HepG2 (cell line): ENCODE data around the gene CDC40. TPM values are rescaled to one million over a fixed set of nuclear protein-coding genes. Genes with fewer than 3 reads are reported as not detected.

Experiments
- KMT2A ChIP-seq: sonication (generic); formaldehyde crosslinking; IDR thresholded peaks from 2 replicates; pipeline ENCODE4 v1.4.0; 2020; ENCODE audit warnings: missing genetic modification reagents
- NFE2L2 ChIP-seq: fragments of 150-350 bp; IDR thresholded peaks from 2 replicates; pipeline ENCODE4 v1.6.1; 2014; ENCODE audit warnings: low read length
- ZMYM2 ChIP-seq: sonication (generic); formaldehyde crosslinking; IDR thresholded peaks from 2 replicates; pipeline ENCODE4 v1.8.0; 2022; ENCODE audit warnings: mild to moderate bottlenecking, missing genetic modification reagents
- ZNF253 ChIP-seq: sonication (generic); formaldehyde crosslinking; IDR thresholded peaks from 2 replicates; pipeline ENCODE4 v1.8.0; 2022; ENCODE audit warnings: mild to moderate bottlenecking, missing genetic modification reagents, borderline replicate concordance
- ZNF333 ChIP-seq: sonication (generic); formaldehyde crosslinking; IDR thresholded peaks from 2 replicates; pipeline ENCODE4 v1.4.0; 2020; ENCODE audit warnings: mild to moderate bottlenecking, missing genetic modification reagents, borderline replicate concordance
- ZNF607 ChIP-seq: sonication (generic); formaldehyde crosslinking; IDR thresholded peaks from 2 replicates; pipeline ENCODE4 v1.5.1; 2020; ENCODE audit warnings: missing genetic modification reagents, mild to moderate bottlenecking, borderline replicate concordance
- ZNF646 ChIP-seq: sonication (generic); formaldehyde crosslinking; IDR thresholded peaks from 2 replicates; pipeline ENCODE4 v1.9.0; 2021; ENCODE audit warnings: mild to moderate bottlenecking, missing genetic modification reagents
- polyA plus RNA-seq, 8 experiments: library from polyadenylated mRNA; depleted of rRNA in 3 of 8; stranded (reverse) in 7 of 8; unstranded in 1 of 8; fragments of >200 nt; fragmentation: Illumina TruSeq in 4 of 8; extraction: Trizol in 4 of 8; gene quantifications; 2 replicates each; pipeline versions ENCODE4 v1.2.1 to v1.2.3, GENCODE V29; 2011 to 2016; ENCODE audit warnings: low read depth in 4 of 8, missing spikeins in 1 of 8, mixed read lengths in 1 of 8; ENCODE audit not compliant: insufficient read depth in 1 of 8
- total RNA-seq, 5 experiments: library from RNA; depleted of rRNA; stranded (reverse); fragments of >200 nt; fragmentation: Illumina TruSeq; extraction: Trizol; gene quantifications; 2 replicates each; pipeline ENCODE4 v1.2.3, GENCODE V29; 2016; ENCODE audit warnings: low read depth in 1 of 5

Gene CDC40
- total and polyA plus RNA-seq, 2 of the 13 experiments (the other 11 are each of a cell fraction or from before 2014, with no cell fraction given), result 11.4 to 21.5 TPM

- TF ChIP-seq KMT2A (CRISPR knock-in tag) (no peak), ZNF333 (no peak), NFE2L2 (no peak), ZNF646 (CRISPR knock-in tag) (no peak), ZNF607 (CRISPR knock-in tag) (no peak), ZMYM2 (CRISPR knock-in tag) (no peak), ZNF253 (CRISPR knock-in tag) (no peak)
These were observed 52.2 kb downstream of the CDC40 start (continued) for GRCh38 chr6:110232450-110232849.
